OCI-LY1 (cell line): ENCODE results near the gene MAT1A.

Experiments used
- H2AFZ ChIP-seq: fragments of 200-600 bp; sonication (generic), shearing (Covaris generic); 2 replicates; pipeline ENCODE4 v1.6.0; 2014; ENCODE audit warnings: antibody characterized with exemption, mild to moderate bottlenecking, low read length
- H3F3A ChIP-seq: fragments of 200-600 bp; sonication (generic), shearing (Covaris generic); 2 replicates; pipeline ENCODE4 v1.6.0; 2014; ENCODE audit warnings: mild to moderate bottlenecking, antibody characterized with exemption, low read length, moderate library complexity; ENCODE audit not compliant: insufficient read depth
- H3K27ac ChIP-seq: fragments of 200-600 bp; sonication (generic); 2 replicates; pipeline ENCODE4 v1.5.1; 2014; ENCODE audit warnings: low read length, mixed run types, mild to moderate bottlenecking, low read depth; ENCODE audit not compliant: poor library complexity, severe bottlenecking
- H3K27me3 ChIP-seq: fragments of 200-600 bp; sonication (generic); 2 replicates; pipeline ENCODE4 v1.6.0; 2014; ENCODE audit warnings: antibody characterized with exemption, mild to moderate bottlenecking, low read length, moderate library complexity; ENCODE audit not compliant: insufficient read depth
- H3K36me3 ChIP-seq: fragments of 200-600 bp; sonication (generic); 2 replicates; pipeline ENCODE4 v1.6.1; 2014; ENCODE audit warnings: mild to moderate bottlenecking, antibody characterized with exemption, low read length, moderate library complexity, mixed read lengths; ENCODE audit not compliant: insufficient read depth
- H3K4me1 ChIP-seq: fragments of 200-600 bp; sonication (generic); 2 replicates; pipeline ENCODE4 v1.5.1; 2014; ENCODE audit warnings: mild to moderate bottlenecking, low read length, moderate library complexity; ENCODE audit not compliant: insufficient read depth, severe bottlenecking
- H3K4me2 ChIP-seq: fragments of 200-600 bp; sonication (generic), shearing (Covaris generic); 2 replicates; pipeline ENCODE4 v1.6.1; 2014; ENCODE audit warnings: low read length
- H3K4me3 ChIP-seq: fragments of 200-600 bp; sonication (generic); 2 replicates; pipeline ENCODE4 v1.5.1; 2014; ENCODE audit warnings: low read length, low read depth, mild to moderate bottlenecking, mixed read lengths; ENCODE audit not compliant: poor library complexity, severe bottlenecking
- H3K79me2 ChIP-seq: fragments of 200-600 bp; shearing (Covaris generic); 2 replicates; pipeline ENCODE4 v1.6.1; 2016; ENCODE audit warnings: mixed run types, low read length, mixed read lengths; ENCODE audit not compliant: insufficient read depth
- H3K9ac ChIP-seq: fragments of 200-600 bp; sonication (generic), shearing (Covaris generic); 2 replicates; pipeline ENCODE4 v1.6.1; 2014; ENCODE audit warnings: mild to moderate bottlenecking, low read length, mixed read lengths
- H3K9me2 ChIP-seq: fragments of 200-600 bp; sonication (generic), shearing (Covaris generic); 2 replicates; pipeline ENCODE4 v1.6.1; 2014; ENCODE audit warnings: low read depth, mild to moderate bottlenecking, low read length, mixed read lengths
- H3K9me3 ChIP-seq: fragments of 200-600 bp; shearing (Covaris generic); 2 replicates; pipeline ENCODE4 v1.6.1; 2014; ENCODE audit warnings: low read length, mixed read lengths
- H4K20me1 ChIP-seq: fragments of 200-600 bp; sonication (generic), shearing (Covaris generic); 2 replicates; pipeline ENCODE4 v1.6.0; 2016; ENCODE audit warnings: mild to moderate bottlenecking, low read length; ENCODE audit not compliant: insufficient read depth
- EZH2 ChIP-seq: fragments of 200-600 bp; sonication (generic), shearing (Covaris generic); IDR thresholded peaks from 2 replicates; pipeline ENCODE4 v1.8.0; 2017; ENCODE audit warnings: borderline replicate concordance, mixed run types, mild to moderate bottlenecking, antibody characterized with exemption, low read length, moderate library complexity, mixed read lengths
- TF ChIP-seq, protein P1 (sequence below): fragments of 200-600 bp; sonication (generic), shearing (Covaris generic); IDR thresholded peaks from 2 replicates; pipeline ENCODE4 v1.5.1; 2017; ENCODE audit warnings: mild to moderate bottlenecking, antibody characterized with exemption, low read length, moderate library complexity, mixed read lengths

Gene MAT1A

DNA sequence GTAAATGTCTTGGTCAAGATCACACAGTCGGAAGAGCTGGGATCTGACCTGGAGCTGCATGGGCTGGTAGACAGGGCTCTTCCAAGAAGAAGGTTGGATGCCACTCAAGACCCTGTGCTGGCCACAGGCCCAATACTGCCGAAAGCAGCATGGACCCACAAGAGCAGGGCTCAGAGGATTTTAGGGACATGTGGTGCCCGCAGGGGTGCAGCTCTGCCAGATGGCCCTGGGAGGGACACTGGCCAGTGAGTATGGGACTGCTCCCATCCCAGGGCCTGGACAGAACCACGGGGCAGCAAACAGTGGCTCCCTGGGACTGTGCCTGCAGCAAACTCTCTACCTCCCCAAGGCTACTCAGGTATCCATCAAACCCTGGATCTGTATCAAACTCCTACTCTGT, 12.4 kb downstream of the MAT1A start:
- H3K4me3 ChIP-seq: no peak overlapping the region
- H3K27ac ChIP-seq: no peak overlapping the region
- TF ChIP-seq, protein P1, sequence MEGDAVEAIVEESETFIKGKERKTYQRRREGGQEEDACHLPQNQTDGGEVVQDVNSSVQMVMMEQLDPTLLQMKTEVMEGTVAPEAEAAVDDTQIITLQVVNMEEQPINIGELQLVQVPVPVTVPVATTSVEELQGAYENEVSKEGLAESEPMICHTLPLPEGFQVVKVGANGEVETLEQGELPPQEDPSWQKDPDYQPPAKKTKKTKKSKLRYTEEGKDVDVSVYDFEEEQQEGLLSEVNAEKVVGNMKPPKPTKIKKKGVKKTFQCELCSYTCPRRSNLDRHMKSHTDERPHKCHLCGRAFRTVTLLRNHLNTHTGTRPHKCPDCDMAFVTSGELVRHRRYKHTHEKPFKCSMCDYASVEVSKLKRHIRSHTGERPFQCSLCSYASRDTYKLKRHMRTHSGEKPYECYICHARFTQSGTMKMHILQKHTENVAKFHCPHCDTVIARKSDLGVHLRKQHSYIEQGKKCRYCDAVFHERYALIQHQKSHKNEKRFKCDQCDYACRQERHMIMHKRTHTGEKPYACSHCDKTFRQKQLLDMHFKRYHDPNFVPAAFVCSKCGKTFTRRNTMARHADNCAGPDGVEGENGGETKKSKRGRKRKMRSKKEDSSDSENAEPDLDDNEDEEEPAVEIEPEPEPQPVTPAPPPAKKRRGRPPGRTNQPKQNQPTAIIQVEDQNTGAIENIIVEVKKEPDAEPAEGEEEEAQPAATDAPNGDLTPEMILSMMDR: no peak
- TF ChIP-seq EZH2: no peak

DNA sequence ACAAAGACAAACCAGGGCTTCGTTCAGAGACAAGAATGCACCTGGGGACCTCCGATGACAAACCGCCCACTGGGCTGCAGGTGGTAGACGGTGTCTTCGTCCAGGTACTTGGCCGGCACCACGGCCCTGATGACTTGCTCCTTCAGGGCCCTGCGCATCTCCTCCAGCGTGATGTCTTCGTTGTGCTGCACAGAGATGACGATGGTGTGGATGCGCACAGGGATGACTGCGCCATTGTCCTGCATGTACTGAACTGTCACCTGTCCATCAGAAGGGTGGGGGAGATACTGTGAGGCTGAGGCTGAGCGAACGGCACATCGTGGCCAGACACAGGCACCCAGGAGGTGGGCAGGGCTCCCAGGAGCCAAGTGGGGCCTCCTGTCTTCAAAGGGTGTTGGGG, 13.1 kb downstream of the MAT1A start:
- Histone ChIP-seq H3K27ac (no peak overlapping the region), H3K9me2 (no peaks in the 10 kb centered on the region), H3F3A (no peaks in the 10 kb centered on the region), H3K9me3 (no peaks in the 10 kb centered on the region), H4K20me1 (no peaks in the 10 kb centered on the region), H3K27me3 (no peaks in the 10 kb centered on the region), H3K4me1 (no peaks in the 10 kb centered on the region), H3K4me2 (no peak overlapping the region), H3K9ac (no peak overlapping the region), H3K36me3 (no peaks in the 10 kb centered on the region), H2AFZ (no peak overlapping the region), H3K4me3 (no peak overlapping the region), H3K79me2 (no peaks in the 10 kb centered on the region)
- TF ChIP-seq, protein P1: no peak
- no peak for TF ChIP-seq EZH2

More for the DNA sequence above, 12.4 kb downstream of the MAT1A start:
- no peaks in the 10 kb centered on the region for H3K79me2 ChIP-seq
- H3F3A ChIP-seq: no peaks in the 10 kb centered on the region
- no peaks in the 10 kb centered on the region for H4K20me1 ChIP-seq
- H3K27me3 ChIP-seq: no peaks in the 10 kb centered on the region
- H3K9me3 ChIP-seq: no peaks in the 10 kb centered on the region
- H3K4me1 ChIP-seq: no peaks in the 10 kb centered on the region
- H3K9me2 ChIP-seq: no peaks in the 10 kb centered on the region
- H2AFZ ChIP-seq: no peak overlapping the region
- no peaks in the 10 kb centered on the region for H3K36me3 ChIP-seq
- no peak overlapping the region for H3K4me2 ChIP-seq
- no peak overlapping the region for H3K9ac ChIP-seq

DNA sequence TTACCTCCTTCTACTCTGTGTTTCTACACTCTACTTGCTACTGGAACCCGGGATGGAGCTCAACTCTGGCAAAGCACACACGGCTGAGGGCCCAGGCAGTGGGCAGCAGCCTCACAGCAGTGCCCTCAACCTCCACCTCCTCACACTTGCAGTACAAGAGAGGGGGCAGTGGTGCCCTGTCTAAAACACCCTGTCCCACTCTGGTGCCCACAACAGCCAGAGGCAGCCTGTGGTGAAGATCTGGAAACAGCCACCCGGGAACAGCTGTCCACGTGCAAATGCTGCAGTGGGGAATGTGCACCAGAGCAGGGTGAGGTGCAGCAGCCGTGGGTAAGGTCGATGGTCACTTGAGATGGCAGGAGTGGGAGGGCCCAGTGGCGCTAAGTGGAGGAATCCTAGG, 13.7 kb downstream of the MAT1A start:
- H4K20me1 ChIP-seq: no peaks in the 10 kb centered on the region

More for the DNA sequence above, 13.7 kb downstream of the MAT1A start:
- Histone ChIP-seq H3K9me2 (no peaks in the 10 kb centered on the region), H3F3A (no peaks in the 10 kb centered on the region), H3K4me1 (no peaks in the 10 kb centered on the region), H3K27ac (no peak overlapping the region), H3K4me2 (no peak overlapping the region), H3K4me3 (no peak overlapping the region), H3K27me3 (no peaks in the 10 kb centered on the region), H3K36me3 (no peaks in the 10 kb centered on the region), H3K79me2 (no peaks in the 10 kb centered on the region), H3K9ac (no peak overlapping the region), H2AFZ (no peak overlapping the region), H3K9me3 (no peaks in the 10 kb centered on the region)
- no peak for TF ChIP-seq EZH2
- TF ChIP-seq, protein P1: no peak
